ENCODE measurements around the gene SEMA5A.

Gene SEMA5A

GRCh38 chr5:9124071-9124470 lies 421.8 kb downstream of the SEMA5A start:
- H2AFZ ChIP-seq (ENCODE audit: low read length) = no peak overlapping the region
- no peak overlapping the region for H3K27ac ChIP-seq (ENCODE audit: low read length)
- H3K27me3 ChIP-seq (replicated peaks; ENCODE audit: insufficient read depth, low read length) = no peaks in the 10 kb centered on the region
- DNase-seq = no peak
- H3K9me3 ChIP-seq (replicated peaks; ENCODE audit: insufficient read depth, low read length) = no peaks in the 10 kb centered on the region
- H3K4me2 ChIP-seq (ENCODE audit: low read depth, low read length) = no peak overlapping the region
- no peaks in the 10 kb centered on the region for H3K9me2 ChIP-seq (replicated peaks; ENCODE audit: insufficient read depth, low read length)
- no peaks in the 10 kb centered on the region for H3K36me3 ChIP-seq (replicated peaks; ENCODE audit: insufficient read depth, low read length)
- no peaks in the 10 kb centered on the region for H3F3A ChIP-seq (ENCODE audit: insufficient read depth, low read length)
- no peaks in the 10 kb centered on the region for H3K79me2 ChIP-seq (ENCODE audit: low read length)
- no peak for TF ChIP-seq EZH2 (optimal IDR thresholded peaks at IDR 0.05; ENCODE audit: low read depth, low read length)
- TF ChIP-seq CTCF (IDR thresholded peaks at IDR 0.05; ENCODE audit: low read length) = no peak
- TF ChIP-seq EZH2phosphoT487 (IDR thresholded peaks at IDR 0.05; ENCODE audit: low read length) = no peak
- no peaks in the 10 kb centered on the region for H3K4me1 ChIP-seq (ENCODE audit: low read length)
- no peak overlapping the region for H3K4me3 ChIP-seq (ENCODE audit: low read length)
- H3K9ac ChIP-seq (ENCODE audit: low read length) = no peak overlapping the region
- no peaks in the 10 kb centered on the region for H4K20me1 ChIP-seq (ENCODE audit: insufficient read depth, low read length)

- H3K4me3 ChIP-seq (ENCODE audit: low read length) = no peak overlapping the region
- H3K4me1 ChIP-seq (ENCODE audit: low read length) = no peaks in the 10 kb centered on the region
- H3K27ac ChIP-seq (ENCODE audit: low read length) = no peak overlapping the region
- no peaks in the 10 kb centered on the region for H3K27me3 ChIP-seq (replicated peaks; ENCODE audit: insufficient read depth, low read length)
- DNase-seq = no peak
- H3K4me2 ChIP-seq (ENCODE audit: low read depth, low read length) = no peak overlapping the region
- H4K20me1 ChIP-seq (ENCODE audit: insufficient read depth, low read length) = no peaks in the 10 kb centered on the region
- H3K9me3 ChIP-seq (replicated peaks; ENCODE audit: insufficient read depth, low read length) = no peaks in the 10 kb centered on the region
- no peaks in the 10 kb centered on the region for H3K79me2 ChIP-seq (ENCODE audit: low read length)
- H3K9me2 ChIP-seq (replicated peaks; ENCODE audit: insufficient read depth, low read length) = no peaks in the 10 kb centered on the region
- no peak overlapping the region for H3K9ac ChIP-seq (ENCODE audit: low read length)
- no peaks in the 10 kb centered on the region for H3K36me3 ChIP-seq (replicated peaks; ENCODE audit: insufficient read depth, low read length)
- H3F3A ChIP-seq (ENCODE audit: insufficient read depth, low read length) = no peaks in the 10 kb centered on the region
- no peak overlapping the region for H2AFZ ChIP-seq (ENCODE audit: low read length)
- TF ChIP-seq CTCF (IDR thresholded peaks at IDR 0.05; ENCODE audit: low read length) (no peak), EZH2 (optimal IDR thresholded peaks at IDR 0.05; ENCODE audit: low read depth, low read length) (no peak), EZH2phosphoT487 (IDR thresholded peaks at IDR 0.05; ENCODE audit: low read length) (no peak)
These were observed 423.3 kb downstream of the SEMA5A start for GRCh38 chr5:9122528-9122927.

DNA sequence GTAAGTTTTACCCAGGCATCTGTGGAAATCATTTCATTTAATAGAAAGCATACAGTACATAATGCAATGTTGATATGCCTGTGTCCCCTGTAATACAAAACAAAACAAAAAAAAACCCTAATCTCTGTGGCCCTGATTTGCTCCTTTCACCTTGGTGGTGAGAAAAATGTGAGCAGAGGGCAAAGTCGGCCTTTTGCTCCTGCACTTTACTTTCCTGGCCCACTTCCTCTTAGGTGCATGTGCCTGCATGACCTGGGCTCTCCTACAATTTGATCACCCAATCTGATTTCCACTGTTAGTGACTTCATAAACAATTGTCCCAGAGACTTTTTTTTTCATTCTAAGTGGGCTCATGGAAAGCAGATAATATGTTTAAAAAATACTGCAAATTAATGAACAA lies 424.3 kb downstream of the SEMA5A start:
- no peaks in the 10 kb centered on the region for H3K9me3 ChIP-seq (replicated peaks; ENCODE audit: insufficient read depth, low read length)
- no peak overlapping the region for H3K9ac ChIP-seq (ENCODE audit: low read length)
- no peaks in the 10 kb centered on the region for H3K27me3 ChIP-seq (replicated peaks; ENCODE audit: insufficient read depth, low read length)
- no peak overlapping the region for H3K27ac ChIP-seq (ENCODE audit: low read length)
- no peak for DNase-seq
- H3K9me2 ChIP-seq (replicated peaks; ENCODE audit: insufficient read depth, low read length) = no peaks in the 10 kb centered on the region
- no peak overlapping the region for H3K4me3 ChIP-seq (ENCODE audit: low read length)
- H3K79me2 ChIP-seq (ENCODE audit: low read length) = no peaks in the 10 kb centered on the region
- H3K4me2 ChIP-seq (ENCODE audit: low read depth, low read length) = no peak overlapping the region
- no peaks in the 10 kb centered on the region for H4K20me1 ChIP-seq (ENCODE audit: insufficient read depth, low read length)
- no peaks in the 10 kb centered on the region for H3F3A ChIP-seq (ENCODE audit: insufficient read depth, low read length)
- H3K4me1 ChIP-seq (ENCODE audit: low read length) = no peaks in the 10 kb centered on the region
- no peak for TF ChIP-seq CTCF (IDR thresholded peaks at IDR 0.05; ENCODE audit: low read length)
- TF ChIP-seq EZH2phosphoT487 (IDR thresholded peaks at IDR 0.05; ENCODE audit: low read length) = no peak
- TF ChIP-seq EZH2 (optimal IDR thresholded peaks at IDR 0.05; ENCODE audit: low read depth, low read length) = no peak
- no peak overlapping the region for H2AFZ ChIP-seq (ENCODE audit: low read length)
- no peaks in the 10 kb centered on the region for H3K36me3 ChIP-seq (replicated peaks; ENCODE audit: insufficient read depth, low read length)

All from MM.1S (cell line).